H9 (cell line): ENCODE data around the gene PDE1A. TPM values are rescaled to one million over a fixed set of nuclear protein-coding genes. Genes with fewer than 3 reads are reported as not detected.

Experiments
- DNase-seq: peaks from one replicate; pipeline ENCODE4 v3.0.0-alpha.2; 2017
- H2AFZ ChIP-seq: one replicate; pipeline ENCODE4 v1.6.1; 2013; ENCODE audit warnings: mild to moderate bottlenecking, low read length, control low read depth, moderate library complexity
- H2AK5ac ChIP-seq: 2 replicates; pipeline ENCODE4 v1.6.1; 2013; ENCODE audit warnings: low read length, control low read depth, mixed read lengths; ENCODE audit not compliant: insufficient read length
- H2BK120ac ChIP-seq: one replicate; pipeline ENCODE4 v1.6.1; 2013; ENCODE audit warnings: low read depth, mild to moderate bottlenecking, low read length, control low read depth, inconsistent platforms; ENCODE audit not compliant: poor library complexity, severe bottlenecking
- H2BK12ac ChIP-seq: 2 replicates; pipeline ENCODE4 v1.6.1; 2013; ENCODE audit warnings: low read length, control low read depth, mixed read lengths, low read depth; ENCODE audit not compliant: insufficient read length
- H2BK15ac ChIP-seq: 2 replicates; pipeline ENCODE4 v1.6.1; 2013; ENCODE audit warnings: low read depth, low read length, control low read depth
- H2BK20ac ChIP-seq: one replicate; pipeline ENCODE4 v1.6.1; 2013; ENCODE audit warnings: low read depth, mild to moderate bottlenecking, low read length, control low read depth, inconsistent platforms; ENCODE audit not compliant: poor library complexity, severe bottlenecking
- H2BK5ac ChIP-seq: 2 replicates; pipeline ENCODE4 v1.6.1; 2013; ENCODE audit warnings: low read length, control low read depth, mixed read lengths; ENCODE audit not compliant: insufficient read length
- H3K14ac ChIP-seq: 2 replicates; pipeline ENCODE4 v1.6.1; 2013; ENCODE audit warnings: low read length, control low read depth; ENCODE audit not compliant: insufficient read depth
- H3K18ac ChIP-seq: 2 replicates; pipeline ENCODE4 v1.6.1; 2013; ENCODE audit warnings: low read depth, mild to moderate bottlenecking, mixed read lengths, low read length, control low read depth; ENCODE audit not compliant: insufficient read length
- H3K23ac ChIP-seq: 2 replicates; pipeline ENCODE4 v1.6.1; 2013; ENCODE audit warnings: low read length, control low read depth, mixed read lengths, low read depth; ENCODE audit not compliant: insufficient read length
- H3K23me2 ChIP-seq: 2 replicates; pipeline ENCODE4 v1.6.1; 2013; ENCODE audit warnings: low read depth, mild to moderate bottlenecking, mixed read lengths, low read length, control low read depth; ENCODE audit not compliant: insufficient read length, poor library complexity, severe bottlenecking
- H3K27ac ChIP-seq: 2 replicates; pipeline ENCODE4 v1.5.1; 2013; ENCODE audit warnings: low read length, control low read depth, mixed read lengths, low read depth; ENCODE audit not compliant: insufficient read length
- H3K27me3 ChIP-seq: 2 replicates; pipeline ENCODE4 v1.6.1; 2013; ENCODE audit warnings: low read length, control low read depth, inconsistent platforms; ENCODE audit not compliant: insufficient read depth
- H3K4ac ChIP-seq: 2 replicates; pipeline ENCODE4 v1.6.1; 2013; ENCODE audit warnings: low read depth, mild to moderate bottlenecking, control low read depth, inconsistent platforms, low read length, moderate library complexity
- H3K4me1 ChIP-seq: 2 replicates; pipeline ENCODE4 v1.6.1; 2013; ENCODE audit warnings: low read length, control low read depth, inconsistent platforms; ENCODE audit not compliant: insufficient read depth
- H3K4me2 ChIP-seq: 2 replicates; pipeline ENCODE4 v1.6.1; 2013; ENCODE audit warnings: low read length, control low read depth, mixed read lengths; ENCODE audit not compliant: insufficient read length, insufficient read depth
- H3K56ac ChIP-seq: 2 replicates; pipeline ENCODE4 v1.6.1; 2013; ENCODE audit warnings: low read depth, mild to moderate bottlenecking, mixed read lengths, low read length, control low read depth; ENCODE audit not compliant: insufficient read length
- H3K79me1 ChIP-seq: 2 replicates; pipeline ENCODE4 v1.6.1; 2013; ENCODE audit warnings: low read depth, mild to moderate bottlenecking, moderate library complexity, low read length, control low read depth, inconsistent platforms; ENCODE audit not compliant: insufficient read depth, poor library complexity, severe bottlenecking
- H3K79me2 ChIP-seq: 2 replicates; pipeline ENCODE4 v1.6.1; 2013; ENCODE audit warnings: low read length, control low read depth, inconsistent platforms; ENCODE audit not compliant: insufficient read depth
- H3K9ac ChIP-seq: 2 replicates; pipeline ENCODE4 v1.6.1; 2013; ENCODE audit warnings: low read length, control low read depth, mixed read lengths; ENCODE audit not compliant: insufficient read length; ENCODE audit errors: extremely low read depth
- H3K9me3 ChIP-seq: one replicate; pipeline ENCODE4 v1.6.1; 2013; ENCODE audit warnings: low read depth, low read length, inconsistent platforms; ENCODE audit not compliant: control insufficient read depth
- H3T11ph ChIP-seq: one replicate; pipeline ENCODE4 v1.6.1; 2013; ENCODE audit warnings: mild to moderate bottlenecking, low read length, control low read depth, inconsistent platforms
- H4K20me1 ChIP-seq: one replicate; pipeline ENCODE4 v1.6.1; 2013; ENCODE audit not compliant: control insufficient read depth, insufficient read length, insufficient read depth
- H4K5ac ChIP-seq: 2 replicates; pipeline ENCODE4 v1.6.1; 2013; ENCODE audit warnings: low read depth, mild to moderate bottlenecking, mixed read lengths, low read length, control low read depth; ENCODE audit not compliant: insufficient read length
- H4K8ac ChIP-seq: replicated peaks from 2 replicates; pipeline ENCODE4 v1.6.1; 2013; ENCODE audit warnings: low read length, control low read depth, mixed read lengths, low read depth; ENCODE audit not compliant: insufficient read length
- H4K91ac ChIP-seq: 2 replicates; pipeline ENCODE4 v1.6.1; 2013; ENCODE audit warnings: low read depth, mild to moderate bottlenecking, moderate library complexity, mixed read lengths, low read length, control low read depth; ENCODE audit not compliant: insufficient read length
- H3K27ac Mint-ChIP-seq, 3 experiments: 2 replicates in 2 of 3; 3 replicates in 1 of 3; pipeline ENCODE4 v1.8.0; 2020 to 2021; ENCODE audit warnings: mixed read lengths in 3 of 3, mild to moderate bottlenecking in 1 of 3, moderate library complexity in 1 of 3
- H3K27me3 Mint-ChIP-seq: 2 replicates; pipeline ENCODE4 v1.8.0; 2021; ENCODE audit warnings: low read depth, mild to moderate bottlenecking, moderate library complexity, mixed read lengths
- H3K36me3 Mint-ChIP-seq, 3 experiments: 2 replicates in 2 of 3; 3 replicates in 1 of 3; pipeline ENCODE4 v1.8.0; 2020 to 2021; ENCODE audit warnings: low read depth in 3 of 3, mixed read lengths in 3 of 3; ENCODE audit not compliant: insufficient read depth in 1 of 3
- H3K4me1 Mint-ChIP-seq, 2 experiments: 2 replicates each; pipeline ENCODE4 v1.8.0; 2020; ENCODE audit warnings: mixed read lengths in 2 of 2
- H3K4me3 Mint-ChIP-seq, 2 experiments: 2 replicates in 1 of 2; 3 replicates in 1 of 2; pipeline ENCODE4 v1.8.0; 2020 to 2021; ENCODE audit warnings: mild to moderate bottlenecking in 2 of 2, mixed read lengths in 2 of 2, moderate library complexity in 1 of 2
- H3K9me3 Mint-ChIP-seq, 2 experiments: 2 replicates in 1 of 2; 3 replicates in 1 of 2; pipeline ENCODE4 v1.8.0; 2020; ENCODE audit warnings: mild to moderate bottlenecking in 2 of 2, mixed read lengths in 2 of 2, moderate library complexity in 1 of 2
- WGBS: extraction: QIAGEN DNeasy Blood & Tissue Kit; methylation state at CpG from one replicate; pipeline ENCODE4 v1.1.7; 2013; ENCODE audit warnings: missing lambda C conversion rate, low lambda C conversion rate, mixed read lengths; ENCODE audit not compliant: insufficient read length; ENCODE audit errors: extremely low coverage; 5-methylcytosine and 5-hydroxymethylcytosine counted together
- total RNA-seq: library from RNA; stranded (reverse); gene quantifications from 2 replicates; pipeline ENCODE4 v1.2.1, GENCODE V29; 2021
- TF ChIP-seq, protein P1 (sequence below): fragments of 200-600 bp; sonication (generic); conservative IDR thresholded peaks from 3 replicates; pipeline ENCODE4 v1.8.0; 2021; ENCODE audit warnings: antibody characterized with exemption, mild to moderate bottlenecking

Gene PDE1A
- total RNA-seq, 1 experiment from 2014 or later, result 0.11 TPM

DNA sequence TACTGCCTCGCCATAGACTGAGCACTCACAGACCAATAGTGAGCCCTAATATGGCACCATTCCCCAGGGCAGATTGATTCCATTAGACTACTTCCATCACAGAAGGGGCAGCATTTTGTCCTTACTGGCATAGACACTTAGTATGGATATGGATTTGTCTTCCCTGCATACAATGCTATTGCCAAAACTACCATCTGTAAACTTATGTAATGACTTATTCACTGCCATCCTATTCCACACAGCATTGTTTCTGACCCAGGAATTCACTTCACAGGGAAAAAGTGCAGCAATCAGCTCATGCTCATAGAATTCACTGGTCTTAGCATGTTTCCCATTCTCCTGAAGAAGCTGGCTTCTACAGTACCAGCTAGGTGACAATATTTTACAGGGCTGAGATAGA is 262.1 kb downstream of the PDE1A start:
- H3K9me3 ChIP-seq, result no peaks in the 10 kb centered on the region
- no peaks in the 10 kb centered on the region for H3K23me2 ChIP-seq
- H3K14ac ChIP-seq, result no peak overlapping the region
- no peak overlapping the region for H3K23ac ChIP-seq
- H2BK20ac ChIP-seq, result no peak overlapping the region
- no peaks in the 10 kb centered on the region for H4K20me1 ChIP-seq
- no peak overlapping the region for H3K18ac ChIP-seq
- no peak overlapping the region for H4K5ac ChIP-seq
- WGBS, result no CpG with 5 or more reads among the region's 1 CpG
- no peak overlapping the region for H2BK15ac ChIP-seq
- H2BK12ac ChIP-seq, result no peak overlapping the region
- TF ChIP-seq, protein P1, sequence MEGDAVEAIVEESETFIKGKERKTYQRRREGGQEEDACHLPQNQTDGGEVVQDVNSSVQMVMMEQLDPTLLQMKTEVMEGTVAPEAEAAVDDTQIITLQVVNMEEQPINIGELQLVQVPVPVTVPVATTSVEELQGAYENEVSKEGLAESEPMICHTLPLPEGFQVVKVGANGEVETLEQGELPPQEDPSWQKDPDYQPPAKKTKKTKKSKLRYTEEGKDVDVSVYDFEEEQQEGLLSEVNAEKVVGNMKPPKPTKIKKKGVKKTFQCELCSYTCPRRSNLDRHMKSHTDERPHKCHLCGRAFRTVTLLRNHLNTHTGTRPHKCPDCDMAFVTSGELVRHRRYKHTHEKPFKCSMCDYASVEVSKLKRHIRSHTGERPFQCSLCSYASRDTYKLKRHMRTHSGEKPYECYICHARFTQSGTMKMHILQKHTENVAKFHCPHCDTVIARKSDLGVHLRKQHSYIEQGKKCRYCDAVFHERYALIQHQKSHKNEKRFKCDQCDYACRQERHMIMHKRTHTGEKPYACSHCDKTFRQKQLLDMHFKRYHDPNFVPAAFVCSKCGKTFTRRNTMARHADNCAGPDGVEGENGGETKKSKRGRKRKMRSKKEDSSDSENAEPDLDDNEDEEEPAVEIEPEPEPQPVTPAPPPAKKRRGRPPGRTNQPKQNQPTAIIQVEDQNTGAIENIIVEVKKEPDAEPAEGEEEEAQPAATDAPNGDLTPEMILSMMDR, result no peak
- no peak overlapping the region for H3K27ac ChIP-seq
- DNase-seq, result no peak
- no peak overlapping the region for H2AK5ac ChIP-seq
- no peaks in the 10 kb centered on the region for H3K9me3 Mint-ChIP-seq
- no peaks in the 10 kb centered on the region for H3K27me3 ChIP-seq
- no peaks in the 10 kb centered on the region for H3K36me3 Mint-ChIP-seq
- H4K8ac ChIP-seq, result no peak overlapping the region
- no peak overlapping the region for H3K9ac ChIP-seq
- no peak overlapping the region for H4K91ac ChIP-seq
- no peaks in the 10 kb centered on the region for H3K79me2 ChIP-seq
- H3K79me1 ChIP-seq, result no peaks in the 10 kb centered on the region
- H2BK5ac ChIP-seq, result no peak overlapping the region
- no peak overlapping the region for H2AFZ ChIP-seq
- H3K4me3 Mint-ChIP-seq, result no peak overlapping the region
- no peak overlapping the region for H3K56ac ChIP-seq
- H2BK120ac ChIP-seq, result no peak overlapping the region
- no peak overlapping the region for H3T11ph ChIP-seq
- H3K4ac ChIP-seq, result no peak overlapping the region
- H3K4me1 ChIP-seq, result no peaks in the 10 kb centered on the region
- no peak overlapping the region for H3K4me2 ChIP-seq
- H3K27me3 Mint-ChIP-seq, result no peaks in the 10 kb centered on the region
- no peaks in the 10 kb centered on the region; a peak in 1 of 4 replicates for H3K4me1 Mint-ChIP-seq
- H3K27ac Mint-ChIP-seq, result no peak overlapping the region
